HG03064 (cell line): ENCODE data around the gene CLDN24.
"Not testable (repeated sequence)": the region's sequence is repeated elsewhere in the genome, so short reads cannot be mapped to it uniquely, and the experiment has no call there.

ENCODE experiments used
- ATAC-seq: cut with Tn5 transposase; IDR thresholded peaks from one replicate; pipeline ENCODE4 v1.9.1; 2021; ENCODE audit warnings: low read depth; ENCODE audit not compliant: unreplicated experiment

The CLDN24 gene

GRCh38 chr4:183347566-183347965 is 25.3 kb upstream of the CLDN24 start:
- ATAC-seq: no peak

GRCh38 chr4:183347146-183347545 is 24.9 kb upstream of the CLDN24 start:
- no peak for ATAC-seq

DNA sequence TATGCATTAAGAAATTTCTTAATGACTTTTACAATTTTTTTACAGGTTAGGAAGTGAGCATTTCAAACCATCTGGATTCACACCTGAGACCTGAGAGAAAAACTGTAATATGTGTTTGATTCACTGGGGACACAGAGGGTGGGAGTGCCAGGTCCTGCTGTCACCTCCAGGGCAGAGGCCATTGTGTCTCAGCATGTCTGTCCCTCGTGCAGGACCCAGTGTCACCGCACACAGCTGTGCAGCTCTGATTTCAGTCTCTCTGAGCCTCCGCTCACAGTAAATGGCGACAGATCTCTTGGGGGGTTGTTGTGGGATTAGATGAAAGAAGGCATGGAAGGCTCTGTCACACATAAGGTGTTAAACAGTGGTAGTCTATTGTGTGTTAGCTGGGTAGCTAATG is 23.0 kb upstream of the CLDN24 start:
- no peak for ATAC-seq

GRCh38 chr4:183344523-183345255 is 22.5 kb upstream of the CLDN24 start:
- ATAC-seq: no peak

DNA sequence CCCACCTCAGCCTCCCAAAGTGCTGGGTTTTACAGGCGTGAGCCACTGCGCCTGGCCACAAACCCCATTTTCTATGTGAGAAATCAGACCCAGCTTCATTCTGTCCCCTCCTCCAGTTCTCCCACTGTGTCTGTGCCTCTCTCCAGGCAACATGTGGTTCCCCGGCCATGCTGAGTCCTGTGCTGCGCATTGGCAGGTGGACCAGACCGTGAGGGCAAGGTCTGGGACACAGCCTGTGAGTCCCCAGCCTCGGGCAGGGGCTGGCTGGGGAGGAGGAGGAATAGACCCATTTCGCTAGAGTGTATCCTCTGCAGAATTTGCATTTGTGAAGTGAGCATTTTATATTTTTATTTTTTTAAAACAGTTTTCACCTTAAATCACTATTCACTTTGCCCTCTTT is 21.5 kb upstream of the CLDN24 start:
- ATAC-seq: no peak

- no peak for ATAC-seq
These were observed 20.6 kb upstream of the CLDN24 start for GRCh38 chr4:183342541-183343533.

DNA sequence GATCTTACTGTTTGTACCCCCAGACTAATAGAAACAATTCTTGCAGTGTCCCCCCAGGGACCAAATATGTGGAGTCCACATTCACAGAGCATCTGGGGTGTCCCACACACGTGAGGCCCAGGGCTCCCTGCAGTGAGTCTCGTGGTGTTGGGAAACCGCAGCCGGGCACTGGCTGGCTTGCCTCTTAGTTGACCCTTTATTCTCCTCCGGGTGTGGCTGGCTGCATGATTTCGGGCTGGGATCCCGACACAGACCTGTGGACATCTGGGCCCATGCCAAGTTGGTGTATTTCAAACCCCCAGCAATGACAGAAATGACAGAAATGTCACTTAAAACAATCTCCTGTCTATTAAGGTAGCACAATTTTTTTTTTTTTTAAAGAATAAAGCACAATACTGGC is 15.6 kb upstream of the CLDN24 start:
- ATAC-seq: no peak

- ATAC-seq: no peak
These were observed 15.1 kb upstream of the CLDN24 start for GRCh38 chr4:183337349-183337748.

DNA sequence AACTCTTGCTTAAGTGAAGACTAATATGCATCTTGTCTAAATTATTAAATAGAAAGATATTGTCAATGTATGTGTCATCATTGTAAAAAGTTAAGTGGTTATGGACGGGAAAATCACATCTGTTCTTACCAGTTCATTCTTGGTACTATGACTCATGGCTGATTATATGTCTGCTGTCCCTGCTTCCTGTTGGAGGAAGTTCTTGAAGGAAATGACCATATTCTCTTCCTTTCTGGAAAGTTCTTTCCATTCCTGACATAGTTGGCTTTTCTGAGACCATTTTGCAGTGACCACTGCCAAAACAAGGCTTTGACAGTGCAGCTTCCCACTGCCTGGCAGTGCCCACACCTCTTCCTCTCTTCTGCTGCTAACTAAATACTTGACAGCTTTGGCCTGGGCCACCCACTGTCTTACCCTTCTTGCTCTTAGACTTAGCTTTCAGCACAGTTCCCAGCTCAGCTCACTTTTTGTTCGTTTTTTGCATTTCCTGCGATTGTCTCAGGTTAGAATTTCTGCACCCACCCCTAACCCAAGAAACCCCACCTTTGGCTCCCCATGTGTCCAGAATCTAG is 13.2 kb upstream of the CLDN24 start:
- no peak for ATAC-seq

DNA sequence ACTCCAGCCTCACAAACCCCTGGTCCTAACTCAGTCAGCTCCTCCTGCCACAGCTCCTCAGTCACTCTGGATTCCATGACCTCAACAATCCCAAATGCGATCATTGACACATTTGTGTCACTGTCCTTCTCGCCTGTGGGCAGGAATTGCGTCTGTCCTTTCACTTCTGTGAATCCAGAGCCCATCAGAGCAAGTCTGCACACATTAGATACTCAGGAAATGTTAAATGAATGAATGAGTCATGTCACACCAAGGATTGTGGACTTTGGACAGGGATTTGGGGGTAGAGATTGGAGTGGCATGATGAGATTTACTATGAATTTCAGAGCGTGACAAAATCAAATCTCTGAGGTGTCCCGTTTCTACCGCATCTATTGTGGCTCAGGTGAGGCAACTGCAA is 11.8 kb upstream of the CLDN24 start:
- no peak for ATAC-seq

GRCh38 chr4:183333202-183333601 is 11.0 kb upstream of the CLDN24 start:
- ATAC-seq: no peak

DNA sequence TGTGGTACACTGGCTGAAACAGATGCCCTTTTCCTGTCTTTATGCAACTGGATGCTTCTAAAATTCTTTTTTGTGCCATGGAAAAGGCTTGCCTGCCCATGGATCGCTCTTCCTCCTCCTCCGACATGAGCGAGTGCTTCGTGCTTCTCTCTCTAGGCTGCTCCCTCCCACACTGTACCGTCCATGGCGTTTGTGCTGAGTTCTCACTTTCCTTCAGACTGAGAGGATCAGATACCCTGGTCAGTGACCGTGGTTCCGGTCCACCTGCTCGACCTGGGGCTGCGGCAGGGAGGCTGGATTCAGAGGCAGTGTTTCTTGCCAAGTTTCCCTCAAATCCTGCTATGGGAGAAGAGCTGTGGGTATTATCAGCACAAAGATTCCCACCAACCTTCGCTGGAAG is 10.2 kb upstream of the CLDN24 start:
- ATAC-seq: no peak

- no peak for ATAC-seq
These were observed 8.6 kb upstream of the CLDN24 start for GRCh38 chr4:183330841-183331240.

DNA sequence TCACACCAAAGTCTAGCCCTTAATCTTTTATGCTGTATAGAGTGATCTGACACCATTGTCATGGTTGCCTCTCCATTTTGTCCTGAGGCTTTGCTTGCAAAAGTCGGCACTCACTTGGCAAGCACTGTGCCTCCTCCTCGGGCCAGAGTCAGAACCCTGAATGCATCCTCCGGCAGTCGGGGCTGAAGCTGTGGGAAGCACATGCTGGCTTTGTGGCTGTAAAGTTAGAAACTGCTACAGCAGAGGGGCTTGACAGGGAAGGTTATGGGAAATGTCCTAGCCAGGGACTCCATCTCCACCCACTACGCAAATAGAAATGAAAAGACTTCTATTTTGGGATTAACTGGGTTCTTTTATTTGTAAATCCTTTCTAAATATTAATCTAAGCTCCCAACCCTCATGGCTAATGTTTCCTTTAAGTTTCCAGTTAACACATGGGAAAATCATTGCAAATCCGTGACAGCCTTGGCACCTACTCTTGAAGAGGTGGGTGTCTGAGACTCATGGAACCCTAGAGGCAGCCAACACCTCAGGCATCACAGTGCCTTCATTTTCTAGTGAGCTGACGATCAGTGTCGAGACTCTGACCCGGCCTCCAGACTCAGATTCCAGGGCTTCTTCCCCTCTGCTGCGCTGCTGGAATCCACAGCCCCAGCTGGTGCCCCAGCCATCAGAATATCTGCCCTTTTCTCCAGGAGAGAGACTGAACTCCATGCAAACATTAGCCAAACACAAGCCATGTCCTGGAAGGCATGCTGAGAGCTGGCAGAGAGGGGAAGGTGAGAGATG is 7.9 kb upstream of the CLDN24 start:
- no peak for ATAC-seq

- no peak for ATAC-seq
These were observed 7.0 kb upstream of the CLDN24 start for GRCh38 chr4:183329244-183329643.

DNA sequence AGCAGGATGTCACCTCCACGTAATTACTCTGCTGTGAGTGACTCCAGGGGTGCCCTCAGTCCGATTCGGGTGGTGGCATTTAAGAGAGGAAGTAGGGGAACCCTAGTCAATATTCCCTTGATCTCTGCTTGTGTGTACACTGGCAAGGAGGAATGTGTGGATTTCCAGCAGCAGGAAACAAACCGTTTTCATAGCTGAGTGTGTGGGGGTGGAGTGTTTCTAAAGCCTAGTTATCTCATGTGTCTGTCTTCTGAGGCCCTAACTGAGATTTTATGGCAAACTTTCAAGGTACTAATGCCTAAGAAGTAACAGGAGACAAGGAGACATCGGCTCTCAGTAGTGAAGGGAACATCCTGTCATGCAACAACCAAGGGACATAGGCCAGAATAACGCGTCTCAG is 6.6 kb upstream of the CLDN24 start:
- ATAC-seq: no peak

DNA sequence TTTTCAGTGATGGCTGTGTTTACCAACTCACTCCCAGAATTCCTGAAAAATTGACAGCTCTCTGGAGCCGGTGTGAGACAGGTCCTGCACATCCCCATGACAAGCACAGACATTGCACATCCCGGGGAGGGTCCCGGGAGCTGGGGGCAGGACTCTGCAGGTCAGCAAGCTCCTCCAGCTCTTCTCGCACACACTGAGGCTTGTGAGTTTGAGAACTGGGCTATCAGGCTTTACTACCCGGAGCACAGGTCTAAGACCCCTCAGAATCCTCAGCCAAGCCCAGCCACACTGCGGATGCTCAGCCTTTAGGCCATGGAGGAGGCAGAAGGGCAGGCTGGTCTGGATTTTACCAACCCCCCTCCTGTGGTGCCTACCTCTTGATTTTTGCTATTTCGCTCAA is 5.6 kb upstream of the CLDN24 start:
- no peak for ATAC-seq

GRCh38 chr4:183326853-183327252 is 4.6 kb upstream of the CLDN24 start:
- no peak for ATAC-seq

DNA sequence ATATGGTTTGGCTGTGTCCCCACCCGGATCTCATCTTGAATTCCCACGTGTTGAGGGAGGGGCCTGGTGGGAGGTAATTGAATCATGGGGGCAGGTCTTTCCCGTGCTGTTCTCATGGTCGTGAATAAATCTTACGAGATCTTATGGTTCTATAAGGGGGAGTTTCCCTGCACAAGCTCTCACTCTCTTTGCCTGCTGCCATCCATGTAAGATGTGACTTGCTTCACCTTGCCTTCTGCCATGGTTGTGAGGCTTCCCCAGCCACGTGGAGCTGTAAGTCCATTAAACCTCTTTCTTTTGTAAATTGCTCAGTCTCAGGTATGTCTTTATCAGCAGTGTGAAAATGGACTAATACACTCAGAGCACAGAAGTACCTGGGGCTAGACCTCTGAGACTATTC is 4.2 kb upstream of the CLDN24 start:
- not testable (repeated sequence) for ATAC-seq

GRCh38 chr4:183324619-183325018 is 2.4 kb upstream of the CLDN24 start:
- ATAC-seq: no peak

DNA sequence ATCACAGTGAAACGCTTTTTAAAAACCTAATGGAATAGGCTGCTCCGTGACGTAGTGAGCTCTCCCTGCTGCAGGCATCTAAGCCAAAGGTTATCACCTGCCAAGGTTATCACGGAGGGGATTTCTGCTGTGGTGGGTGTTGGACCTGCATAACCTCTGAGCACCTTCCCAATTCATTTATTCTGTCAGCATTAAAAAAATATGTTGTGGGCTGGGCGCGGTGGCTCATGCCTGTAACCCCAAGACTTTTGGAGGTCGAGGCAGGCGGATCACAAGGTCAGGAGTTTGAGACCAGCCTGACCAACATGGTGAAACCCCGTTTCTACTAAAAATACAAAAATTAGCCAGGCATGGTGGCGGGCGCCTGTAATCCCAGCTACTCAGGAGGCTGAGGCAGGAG is 1.8 kb upstream of the CLDN24 start:
- ATAC-seq: not testable (repeated sequence)
